Vagina (tissue), 2 donors: ENCODE data around the gene UCP3. TPM values are rescaled to one million over a fixed set of nuclear protein-coding genes. Genes with fewer than 3 reads are reported as not detected.

Source experiments
- DNase-seq, 2 donors: peaks; one replicate each; pipeline ENCODE4 v3.0.0-alpha.2; 2017; ENCODE audit errors: extremely low spot score in 2 of 2
- H3K27ac ChIP-seq: fragments of 200-600 bp; sonication (generic); one replicate; pipeline ENCODE4 v1.5.1; 2019
- H3K27me3 ChIP-seq: fragments of 200-600 bp; sonication (generic); one replicate; pipeline ENCODE4 v1.5.1; 2019
- H3K36me3 ChIP-seq, 2 donors: fragments of 200-600 bp; sonication (generic); one replicate each; pipeline ENCODE4 v1.5.1; 2017 to 2019
- H3K4me1 ChIP-seq: fragments of 200-600 bp; sonication (generic); one replicate; pipeline ENCODE4 v1.5.1; 2019
- H3K4me3 ChIP-seq, 2 donors: fragments of 200-600 bp; sonication (generic); 1 replicate in 1 of 2; 2 replicates in 1 of 2; pipeline ENCODE4 v1.5.1; 2016 to 2019
- H3K9me3 ChIP-seq: fragments of 200-600 bp; sonication (generic); one replicate; pipeline ENCODE4 v1.5.1; 2019
- CTCF ChIP-seq, 3 experiments: fragments of 450-650 bp in 2 of 3; fragments of 200-600 bp in 1 of 3; sonication (generic) in 1 of 3; IDR thresholded peaks; one replicate each; pipeline ENCODE4 v1.5.1; 2017 to 2019; ENCODE audit warnings: antibody characterized with exemption in 3 of 3, mild to moderate bottlenecking in 2 of 3, moderate library complexity in 2 of 3
- POLR2A ChIP-seq, 2 donors: fragments of 450-650 bp; IDR thresholded peaks; one replicate each; pipeline ENCODE4 v1.6.1; 2017; ENCODE audit warnings: antibody characterized with exemption in 2 of 2, mild to moderate bottlenecking in 2 of 2, moderate library complexity in 2 of 2
- POLR2AphosphoS5 ChIP-seq, 2 donors: sonication (generic); formaldehyde crosslinking; IDR thresholded peaks; one replicate each; pipeline ENCODE4 v1.9.0; 2017; ENCODE audit warnings: antibody characterized with exemption in 2 of 2, mild to moderate bottlenecking in 2 of 2, low read depth in 1 of 2; ENCODE audit not compliant: insufficient read depth in 1 of 2
- intact Hi-C: fragments of 100-400 bp; cut with DNase I; formaldehyde crosslinking; loops from one replicate; pipeline ENCODE4 v1.15.1; 2023
- total RNA-seq: library from RNA; depleted of rRNA; stranded (reverse); fragments of >200 nt; gene quantifications from one replicate; pipeline ENCODE4 v1.2.3, GENCODE V29; 2016

Gene UCP3
- total RNA-seq, 1 donor from 2014 or later, result 1.2 TPM

DNA sequence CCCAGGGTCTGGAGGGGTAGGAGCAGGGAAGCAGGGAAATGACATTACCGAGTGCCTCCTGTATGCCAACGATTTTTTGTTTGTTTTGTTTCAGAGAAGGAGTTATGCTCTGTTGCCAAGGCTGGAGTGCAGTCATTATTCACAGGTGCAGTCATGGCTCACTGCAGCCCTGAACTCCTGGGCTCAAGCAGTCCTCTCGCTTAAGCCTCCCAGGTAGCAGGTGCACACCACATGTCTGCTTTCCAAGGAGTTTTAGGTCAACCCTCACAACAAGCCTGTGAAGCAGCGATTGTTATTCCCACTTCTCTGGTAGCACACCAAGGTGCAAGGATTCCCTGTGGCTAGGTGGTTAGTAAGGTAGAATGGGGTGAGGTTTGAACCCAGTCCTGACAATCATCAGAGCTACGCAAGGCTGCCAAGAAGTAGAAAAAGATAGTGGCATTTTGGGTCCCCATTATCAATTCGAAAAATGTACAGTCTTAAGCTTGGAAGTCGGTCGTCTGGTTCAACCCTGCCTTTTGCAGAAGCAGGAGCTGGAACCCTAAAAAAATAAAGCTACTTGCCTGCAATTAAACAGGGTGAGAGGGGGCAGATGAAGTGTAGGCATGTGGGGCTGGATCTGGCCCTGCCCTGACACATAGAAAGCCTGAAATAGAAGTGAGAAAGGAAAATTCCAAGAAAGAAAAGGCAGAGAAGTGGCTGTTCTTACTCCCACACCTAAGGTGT, 9.1 kb downstream of the UCP3 start:
- H3K36me3 ChIP-seq, result peaks cover 0 to 6% of the 10 kb centered on the region in 2 donors
- no peaks in the 10 kb centered on the region for H3K27me3 ChIP-seq
- intact Hi-C loops, result no loop called here
- H3K4me1 ChIP-seq, result no peaks in the 10 kb centered on the region
- H3K27ac ChIP-seq, result no peak overlapping the region
- H3K9me3 ChIP-seq, result no peaks in the 10 kb centered on the region
- no peak for TF ChIP-seq POLR2AphosphoS5 (IDR thresholded peaks at IDR 0.05; ENCODE audit: insufficient read depth in 1 of 2, low read depth in 1 of 2)
- H3K4me3 ChIP-seq, result no peak overlapping the region
- DNase-seq, result no peak

DNA sequence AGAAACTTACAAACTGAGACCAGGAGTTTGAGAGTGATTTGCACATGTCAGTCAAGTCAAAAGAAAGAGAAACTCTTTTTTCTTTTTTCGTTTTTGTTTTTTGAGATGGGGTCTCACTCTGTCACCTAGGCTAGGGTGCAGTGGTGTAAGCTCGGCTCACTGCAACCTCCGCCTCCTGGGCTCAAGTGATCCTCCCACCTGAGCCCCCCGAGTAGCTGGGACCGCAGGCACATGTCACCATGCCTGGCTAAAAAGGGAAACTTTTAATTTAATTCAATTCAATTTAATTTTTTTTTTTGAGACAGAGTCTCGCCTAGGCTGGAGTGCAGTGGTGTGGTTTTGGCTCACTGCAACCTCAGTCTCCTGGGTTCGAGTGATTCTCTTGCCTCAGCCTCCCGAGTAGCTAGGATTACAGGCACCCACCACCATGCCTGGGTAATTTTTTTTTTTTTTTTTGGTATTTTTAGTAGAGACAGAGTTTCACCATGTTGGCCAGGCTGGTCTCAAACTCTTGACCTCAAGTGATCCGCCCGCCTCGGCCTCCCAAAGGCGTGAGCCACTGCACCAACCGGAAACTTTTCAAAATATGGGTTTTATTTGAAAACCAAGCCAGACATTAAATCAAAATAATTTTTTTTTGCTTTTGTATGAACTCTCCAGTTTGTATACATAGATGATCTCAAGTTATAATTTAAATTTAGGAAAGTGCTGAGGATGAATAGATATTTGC, 9.9 kb downstream of the UCP3 start:
- H3K4me1 ChIP-seq, result no peaks in the 10 kb centered on the region
- no peaks in the 10 kb centered on the region for H3K27me3 ChIP-seq
- no peak for DNase-seq
- H3K4me3 ChIP-seq, result no peak overlapping the region
- intact Hi-C loops, result no loop called here
- no peaks in the 10 kb centered on the region for H3K9me3 ChIP-seq
- H3K27ac ChIP-seq, result no peak overlapping the region
- TF ChIP-seq POLR2AphosphoS5 (IDR thresholded peaks at IDR 0.05; ENCODE audit: insufficient read depth in 1 of 2, low read depth in 1 of 2) (no peak), POLR2A (IDR thresholded peaks at IDR 0.05) (no peak), CTCF (IDR thresholded peaks at IDR 0.05) (no peak)
- H3K36me3 ChIP-seq, result peaks cover 0 to 6% of the 10 kb centered on the region in 2 donors

GRCh38 chr11:73997120-73997770, 11.6 kb downstream of the UCP3 start:
- Histone ChIP-seq H3K27ac (no peak overlapping the region), H3K36me3 (no peaks in the 10 kb centered on the region), H3K27me3 (no peaks in the 10 kb centered on the region), H3K4me1 (no peaks in the 10 kb centered on the region), H3K4me3 (no peak overlapping the region), H3K9me3 (no peaks in the 10 kb centered on the region)
- intact Hi-C loops, result no loop called here
- DNase-seq, result no peak
- TF ChIP-seq POLR2A (IDR thresholded peaks at IDR 0.05) (no peak), POLR2AphosphoS5 (IDR thresholded peaks at IDR 0.05; ENCODE audit: insufficient read depth in 1 of 2, low read depth in 1 of 2) (no peak), CTCF (IDR thresholded peaks at IDR 0.05) (no peak)

DNA sequence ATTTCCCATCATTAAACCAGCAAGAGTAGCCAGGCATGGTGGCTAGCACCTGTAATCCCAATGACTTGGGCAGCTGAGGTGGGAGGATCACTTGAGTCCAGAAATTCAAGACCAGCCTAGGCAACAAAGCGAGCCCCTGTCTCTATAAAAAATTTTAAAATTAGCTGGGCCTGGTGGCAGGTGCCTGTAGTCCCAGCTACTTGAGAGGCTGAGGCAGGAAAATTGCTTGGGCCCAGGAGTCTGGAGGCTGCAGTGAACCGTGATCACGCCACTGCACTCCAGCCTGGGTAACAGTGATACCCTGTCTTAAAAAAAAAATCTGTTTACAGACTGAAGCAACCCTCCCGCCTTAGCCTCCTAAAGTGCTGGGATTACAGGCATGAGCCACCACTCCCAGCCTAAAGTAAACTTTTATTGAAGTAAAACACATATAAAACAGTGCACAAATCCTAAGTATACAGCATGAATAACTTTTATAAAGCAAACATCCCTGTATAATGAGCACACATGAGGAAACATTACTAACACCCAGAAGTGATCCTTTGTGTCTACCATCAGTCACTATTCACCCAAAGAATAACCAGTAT, 12.6 kb downstream of the UCP3 start:
- Histone ChIP-seq H3K36me3 (no peaks in the 10 kb centered on the region), H3K4me1 (no peaks in the 10 kb centered on the region), H3K4me3 (no peak overlapping the region), H3K9me3 (no peaks in the 10 kb centered on the region), H3K27me3 (no peaks in the 10 kb centered on the region), H3K27ac (no peak overlapping the region)
- DNase-seq, result no peak
- TF ChIP-seq POLR2A (IDR thresholded peaks at IDR 0.05), result no peak
- TF ChIP-seq CTCF (IDR thresholded peaks at IDR 0.05), result no peak
- TF ChIP-seq POLR2AphosphoS5 (IDR thresholded peaks at IDR 0.05; ENCODE audit: insufficient read depth in 1 of 2, low read depth in 1 of 2), result no peak
- intact Hi-C loops, result no loop called here

- intact Hi-C loops, result no loop called here
- H3K27me3 ChIP-seq, result no peaks in the 10 kb centered on the region
- no peaks in the 10 kb centered on the region for H3K4me1 ChIP-seq
- H3K36me3 ChIP-seq, result no peaks in the 10 kb centered on the region
- H3K27ac ChIP-seq, result no peak overlapping the region
- no peak for DNase-seq
- no peaks in the 10 kb centered on the region for H3K9me3 ChIP-seq
- H3K4me3 ChIP-seq, result no peak overlapping the region
- no peak for TF ChIP-seq CTCF (IDR thresholded peaks at IDR 0.05)
- no peak for TF ChIP-seq POLR2AphosphoS5 (IDR thresholded peaks at IDR 0.05; ENCODE audit: insufficient read depth in 1 of 2, low read depth in 1 of 2)
- TF ChIP-seq POLR2A (IDR thresholded peaks at IDR 0.05), result no peak
Observed at GRCh38 chr11:73995731-73996130, 13.2 kb downstream of the UCP3 start.
